Measurements from ENCODE around the gene NFYA.
"Not testable (repeated sequence)": the region's sequence is repeated elsewhere in the genome, so short reads cannot be mapped to it uniquely, and the experiment has no call there.

Gene NFYA

GRCh38 chr6:41073203-41073967 lies 611 bp downstream of the NFYA start:
- peak; percentile 76 for DNase-seq (ENCODE audit: low spot score)

DNA sequence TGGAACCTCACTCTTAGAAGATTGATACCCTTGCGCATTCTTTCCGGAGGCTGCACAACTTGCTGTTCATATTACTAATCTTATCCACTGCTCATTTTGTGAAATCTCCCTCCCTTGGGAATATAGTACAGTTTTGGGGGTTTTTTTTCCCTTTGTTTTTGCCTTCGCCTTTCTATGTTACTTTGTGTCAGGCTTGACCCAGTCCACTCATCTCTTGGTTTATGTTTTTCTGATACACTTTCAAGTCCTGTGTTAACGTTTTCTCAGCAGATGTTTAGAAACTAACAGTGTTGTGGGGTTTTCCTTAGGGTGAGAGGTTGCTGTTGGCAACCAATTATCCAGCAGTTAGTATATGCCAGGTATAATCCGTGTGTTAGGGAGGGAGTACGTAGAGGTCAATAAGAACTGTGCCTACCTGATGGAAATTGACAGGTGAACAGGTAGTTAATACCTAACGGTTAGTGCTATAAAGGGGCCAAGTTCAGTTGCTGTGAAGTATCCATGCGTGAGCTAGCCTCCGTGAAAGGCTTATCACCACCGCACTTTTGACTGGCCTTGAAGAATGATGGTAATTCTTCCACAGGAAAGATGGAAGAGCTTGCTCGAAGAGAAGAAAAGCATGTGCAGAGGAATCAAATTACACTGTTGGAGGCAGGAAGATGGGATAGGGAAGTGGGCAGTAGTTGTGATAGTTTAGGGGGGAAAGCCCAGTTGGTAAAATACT lies 1.4 kb downstream of the NFYA start:
- no peak for DNase-seq (ENCODE audit: low spot score)

GRCh38 chr6:41074692-41075436 lies 2.1 kb downstream of the NFYA start:
- no peak for DNase-seq (ENCODE audit: low spot score)

DNA sequence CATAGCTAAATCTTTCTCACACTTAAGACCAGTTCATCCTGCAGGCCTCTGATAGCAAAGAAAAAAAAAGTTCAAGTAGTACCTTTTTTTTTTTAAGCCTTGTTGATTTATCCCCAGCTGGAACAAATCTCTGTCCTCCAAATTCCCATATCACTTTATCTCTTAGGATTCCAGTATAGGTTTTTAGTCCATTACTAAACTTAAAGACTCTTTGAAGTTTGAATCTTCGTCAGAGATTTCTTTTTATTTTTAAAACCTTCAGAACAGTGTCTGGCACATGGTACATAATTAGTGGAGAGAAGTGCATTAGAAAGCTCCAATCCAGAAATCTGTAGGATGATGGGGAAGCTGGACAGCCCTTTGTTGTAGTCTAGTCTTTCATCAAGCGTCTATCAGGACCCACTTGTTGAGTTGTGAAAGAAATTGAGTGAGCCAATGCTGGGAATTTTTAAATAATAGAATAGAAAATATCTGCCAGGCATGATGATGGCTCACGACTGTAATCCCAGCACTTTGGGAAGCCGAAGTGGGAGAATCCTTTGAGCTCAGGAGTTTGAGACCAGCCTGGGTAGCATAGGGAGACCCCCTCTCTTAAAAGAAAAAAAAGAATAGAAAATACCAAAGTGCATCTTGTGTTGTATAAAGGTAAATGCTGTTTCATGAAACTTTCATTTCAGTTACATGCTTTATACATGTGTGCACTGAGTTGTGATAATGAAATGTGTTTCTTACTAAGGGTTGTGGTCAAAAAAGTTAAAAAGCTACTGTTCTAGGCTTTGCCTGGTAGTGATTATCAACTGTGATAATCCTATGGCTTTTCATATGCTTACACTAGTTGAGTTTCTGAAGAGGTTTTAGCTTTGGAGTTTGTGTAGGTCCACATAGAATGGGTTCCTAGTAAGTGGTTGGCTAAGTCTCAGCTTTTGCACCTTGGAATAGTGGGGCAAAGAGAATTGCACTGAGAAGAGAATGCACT lies 3.2 kb downstream of the NFYA start:
- DNase-seq (ENCODE audit: low spot score): no peak

- no peak for DNase-seq (ENCODE audit: low spot score)
Measured at GRCh38 chr6:41077536-41077935, 4.8 kb downstream of the NFYA start.

DNA sequence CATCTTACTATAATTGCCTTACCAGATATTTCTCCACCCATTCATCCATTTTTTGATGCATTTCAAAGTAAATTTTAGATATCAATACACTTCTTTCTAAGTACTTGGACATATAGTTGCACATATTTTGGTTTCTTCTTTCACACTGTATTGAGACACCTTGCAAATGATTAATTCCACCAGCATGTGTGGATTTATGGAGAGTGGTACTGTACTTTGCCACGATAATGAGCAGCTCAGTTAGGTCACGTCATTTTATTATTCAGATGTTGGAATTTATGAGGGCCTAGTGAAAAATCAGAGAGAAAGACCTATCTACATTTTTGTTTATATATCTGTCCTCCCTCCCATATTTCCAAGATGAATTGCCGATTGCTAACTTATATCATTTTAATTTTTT lies 5.3 kb downstream of the NFYA start:
- DNase-seq (ENCODE audit: low spot score): no peak

DNA sequence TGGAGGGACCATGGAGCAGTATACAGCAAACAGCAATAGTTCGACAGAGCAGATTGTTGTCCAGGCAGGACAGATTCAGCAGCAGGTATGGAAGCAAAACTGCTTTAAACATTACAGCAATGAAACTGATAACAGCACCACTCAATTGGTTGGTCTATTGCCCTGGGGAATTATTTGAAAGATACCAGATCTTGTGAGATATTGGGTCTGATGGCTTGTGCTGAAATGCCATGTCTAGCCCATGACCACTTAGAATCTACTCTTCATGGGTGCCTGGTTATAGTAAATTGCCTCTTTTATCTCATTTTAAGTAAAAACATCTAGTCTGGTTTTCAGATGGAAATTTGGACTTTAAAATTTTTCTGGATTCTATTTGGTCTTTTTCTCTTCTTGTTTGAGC lies 6.3 kb downstream of the NFYA start:
- DNase-seq (ENCODE audit: low spot score): no peak

DNA sequence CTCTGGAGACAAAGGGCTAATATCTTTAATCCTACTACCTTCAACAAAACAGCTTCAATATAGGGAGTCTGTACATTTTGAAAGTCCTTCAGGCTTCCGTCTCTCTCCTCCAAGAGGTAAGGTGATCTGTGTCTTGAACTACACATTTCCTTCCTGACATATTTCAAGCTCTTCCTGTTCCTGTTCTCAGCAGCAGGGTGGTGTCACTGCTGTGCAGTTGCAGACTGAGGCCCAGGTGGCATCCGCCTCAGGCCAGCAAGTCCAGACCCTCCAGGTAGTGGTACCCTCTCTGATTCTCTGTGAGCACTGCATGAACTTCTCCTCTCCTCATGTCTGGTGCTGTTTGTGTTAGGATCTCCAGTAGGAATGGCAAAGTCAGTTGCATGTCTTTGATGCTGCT lies 7.8 kb downstream of the NFYA start:
- no peak for DNase-seq (ENCODE audit: low spot score)

GRCh38 chr6:41083072-41083471 lies 10.3 kb downstream of the NFYA start:
- DNase-seq (ENCODE audit: low spot score): no peak

- no peak for DNase-seq (ENCODE audit: low spot score)
Measured at GRCh38 chr6:41085182-41085581, 12.4 kb downstream of the NFYA start.

GRCh38 chr6:41088451-41088850 lies 15.7 kb downstream of the NFYA start:
- DNase-seq (ENCODE audit: low spot score): no peak

DNA sequence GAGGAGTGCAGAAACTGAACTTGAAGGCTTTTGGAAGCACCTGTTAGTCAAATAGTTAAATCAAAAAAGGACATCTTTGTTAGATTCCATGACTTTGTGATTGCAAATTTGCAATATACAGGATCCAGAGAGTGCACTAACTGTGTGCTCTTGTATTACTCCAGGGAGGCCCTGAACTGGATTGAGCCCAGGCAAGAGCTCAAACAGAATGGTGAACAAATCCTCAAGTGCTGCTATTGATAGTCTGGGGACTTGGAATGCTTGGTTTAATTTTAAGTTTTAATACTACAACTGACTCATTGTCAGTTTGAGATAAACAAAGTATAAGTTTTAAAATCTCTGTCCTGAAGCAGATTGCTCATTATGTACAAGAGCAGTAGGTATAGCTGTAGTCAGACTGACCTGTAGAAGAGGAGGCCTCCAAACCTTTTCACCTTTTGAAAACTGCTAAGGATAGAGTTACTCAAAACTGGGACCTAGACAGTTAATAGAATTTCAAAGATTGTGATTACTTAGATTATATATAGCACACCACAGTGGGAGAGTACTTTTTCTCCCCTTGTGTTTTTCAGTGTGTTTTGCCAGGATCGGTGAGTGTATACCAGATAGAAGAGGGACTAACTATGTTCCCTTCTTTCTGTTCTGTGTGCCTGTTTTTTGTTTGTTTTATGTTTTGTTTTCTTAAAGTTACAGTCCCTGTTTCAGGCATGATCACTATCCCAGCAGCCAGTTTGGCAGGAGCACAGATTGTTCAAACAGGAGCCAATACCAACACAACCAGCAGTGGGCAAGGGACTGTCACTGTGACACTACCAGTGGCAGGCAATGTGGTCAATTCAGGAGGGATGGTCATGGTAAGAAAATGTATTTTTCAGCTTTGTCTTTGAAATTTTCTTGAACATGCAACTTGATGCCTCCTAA lies 18.3 kb downstream of the NFYA start:
- DNase-seq (ENCODE audit: low spot score): no peak

- DNase-seq (ENCODE audit: low spot score): peak; percentile 35
Measured at GRCh38 chr6:41092421-41093140, 19.8 kb downstream of the NFYA start.

DNA sequence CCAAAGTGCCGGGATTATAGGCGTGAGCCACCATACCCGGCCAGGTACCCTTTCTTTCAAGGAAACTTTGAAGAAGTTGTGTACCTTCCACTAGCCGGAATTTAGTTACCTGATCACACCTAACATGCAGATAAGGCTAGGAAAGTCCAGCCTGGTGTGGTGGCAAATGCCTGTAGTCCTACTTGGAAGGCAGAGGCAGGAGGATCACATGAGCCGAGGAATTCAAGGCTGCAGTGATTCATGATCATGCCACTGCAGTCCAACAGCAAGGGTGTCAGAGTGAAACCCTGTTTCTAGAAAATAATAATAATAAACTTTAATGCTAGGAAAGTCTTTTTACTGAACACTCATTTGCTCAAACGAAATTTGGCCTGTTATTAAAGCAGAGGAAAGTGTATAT lies 21.0 kb downstream of the NFYA start:
- DNase-seq (ENCODE audit: low spot score): no peak

DNA sequence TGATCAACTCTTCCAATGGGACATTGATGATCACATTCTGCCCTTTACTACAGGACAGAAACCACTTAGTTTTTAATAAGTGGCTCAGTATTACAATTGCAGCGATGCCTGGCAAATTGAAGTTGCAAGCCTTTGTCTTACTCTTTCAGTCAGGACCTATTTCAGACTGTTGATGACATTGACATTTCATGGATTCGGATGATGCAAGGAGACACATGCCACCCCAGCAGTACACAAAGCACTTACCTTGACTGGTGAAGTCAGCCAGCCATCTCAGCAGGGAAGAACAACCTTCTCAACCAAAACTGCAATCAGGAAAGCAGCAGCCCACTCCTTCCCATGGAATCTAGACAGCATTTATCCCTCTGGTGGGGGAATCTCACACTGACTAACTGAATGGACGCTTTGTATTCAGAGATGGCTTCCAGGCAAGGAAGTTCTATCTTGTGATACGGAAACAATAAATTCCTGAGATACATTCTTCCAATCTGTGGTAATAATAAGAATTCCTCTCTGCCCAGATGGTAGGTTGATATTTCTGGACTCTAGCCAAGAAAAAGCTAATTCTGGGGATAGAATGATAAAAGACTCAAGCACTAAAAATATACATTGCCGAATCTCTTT lies 24.8 kb downstream of the NFYA start:
- peak; percentile 13 for DNase-seq (ENCODE audit: low spot score)

DNA sequence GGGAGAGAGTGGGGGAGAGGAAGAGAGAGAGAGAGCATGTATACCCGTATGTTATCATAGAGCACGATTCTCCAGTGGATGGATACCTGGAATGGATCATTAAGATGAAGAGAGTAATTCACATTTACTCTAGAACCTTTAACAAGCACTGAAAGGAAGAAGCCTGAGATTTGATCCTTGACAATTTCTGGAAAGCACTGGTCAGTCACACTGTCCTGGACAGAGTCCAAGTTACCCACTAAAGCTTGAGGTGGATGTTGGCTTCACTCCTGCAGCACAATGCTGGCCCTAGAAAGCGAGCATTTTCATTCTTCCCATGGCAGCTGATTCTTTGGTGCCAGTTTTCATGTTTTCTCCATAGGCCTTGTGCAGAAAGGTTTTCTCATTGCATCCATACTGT lies 25.6 kb downstream of the NFYA start:
- DNase-seq (ENCODE audit: low spot score): no peak

- no peak for DNase-seq (ENCODE audit: low spot score)
Measured at GRCh38 chr6:41100871-41101287, 28.1 kb downstream of the NFYA start.

DNA sequence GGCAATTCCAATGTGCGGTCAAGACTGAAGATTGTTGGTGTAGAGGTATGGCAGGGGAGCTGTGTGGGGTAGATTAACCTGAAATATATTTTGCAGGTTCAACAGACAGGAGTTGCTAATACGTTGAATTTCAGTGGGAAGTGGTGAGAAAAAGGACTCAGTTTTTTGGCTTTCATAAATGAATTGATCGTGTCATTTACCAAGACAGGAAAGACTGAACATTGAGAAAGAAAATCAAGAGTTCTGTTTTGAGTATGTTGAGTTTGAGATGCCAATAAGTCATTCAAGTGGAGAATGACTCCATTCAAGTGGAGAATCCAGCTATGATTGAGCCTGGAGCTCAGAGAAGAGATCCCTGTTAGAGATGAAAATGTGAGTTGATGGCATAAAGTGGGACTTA lies 31.1 kb downstream of the NFYA start:
- DNase-seq (ENCODE audit: low spot score): no peak

DNA sequence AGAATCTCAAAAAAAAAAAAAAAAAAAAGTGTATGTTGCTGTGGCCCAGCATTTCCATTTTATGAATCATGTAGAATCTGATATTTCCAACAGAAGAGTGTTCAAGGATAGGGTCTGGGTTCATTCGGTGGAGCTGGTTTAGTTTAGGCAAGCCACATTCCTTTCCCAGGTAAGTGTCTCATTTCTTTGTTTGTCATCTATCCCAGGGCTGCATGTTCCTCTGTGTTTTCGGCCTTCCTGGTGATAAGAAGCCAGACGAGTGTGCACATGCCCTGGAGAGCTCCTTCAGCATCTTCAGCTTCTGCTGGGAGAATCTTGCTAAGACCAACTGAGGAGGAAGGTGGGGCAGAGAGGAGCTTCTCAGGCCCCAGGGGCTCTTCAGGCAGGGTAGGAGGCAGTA lies 38.2 kb downstream of the NFYA start:
- DNase-seq (ENCODE audit: low spot score): no peak

- not testable (repeated sequence) for DNase-seq (ENCODE audit: low spot score)
Measured at GRCh38 chr6:41115027-41115426, 42.3 kb downstream of the NFYA start.

All from AG20443 (cell line).